T-helper 22 cell (primary cell): Measurements from ENCODE around the gene MICOS13.

Experiments used
- DNase-seq: peaks from one replicate; pipeline ENCODE4 v3.0.0-alpha.2; 2020; ENCODE audit warnings: low read depth

Gene MICOS13

DNA sequence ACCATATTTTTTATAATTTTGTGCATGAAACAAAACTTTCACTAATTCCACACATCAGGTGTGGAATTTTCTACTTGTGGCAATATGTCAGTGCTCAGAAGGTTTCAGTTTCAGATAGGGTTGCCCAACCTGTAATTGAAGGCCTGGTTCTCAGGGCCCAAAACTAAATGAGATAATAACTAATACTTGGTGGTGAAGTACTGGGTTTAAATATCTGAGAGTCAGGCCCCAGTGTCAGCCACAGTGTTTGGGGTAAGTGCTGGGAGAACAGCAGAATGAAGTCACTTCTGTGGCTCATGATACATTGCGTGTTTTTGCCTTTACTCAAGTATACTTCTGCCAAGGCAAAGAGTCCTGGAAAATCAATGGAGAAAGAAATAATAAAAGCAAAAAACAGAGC, 51.9 kb downstream of the MICOS13 start:
- DNase-seq, result no peak
